Spleen (tissue), 11 donors: ENCODE measurements around the gene SNCAIP. TPM values are rescaled to one million over a fixed set of nuclear protein-coding genes. Genes with fewer than 3 reads are reported as not detected.

ENCODE experiments used
- DNase-seq: peaks from one replicate; pipeline ENCODE4 v3.0.0-alpha.2; 2020
- H3K27ac ChIP-seq, 8 donors: fragments of 200-600 bp; sonication (generic) in 7 of 8; 1 replicate in 4 of 8; 2 replicates in 4 of 8; pipeline versions ENCODE4 v1.5.0 to v1.8.0; 2016 to 2021; ENCODE audit warnings: inconsistent platforms in 4 of 8, mild to moderate bottlenecking in 4 of 8, moderate library complexity in 1 of 8
- H3K27me3 ChIP-seq, 7 donors: fragments of 200-600 bp; sonication (generic) in 6 of 7; replicated peaks in 1 of 7; 1 replicate in 4 of 7; 2 replicates in 3 of 7; pipeline versions ENCODE4 v1.5.0 to v1.8.0; 2016 to 2021; ENCODE audit warnings: inconsistent platforms in 3 of 7, mild to moderate bottlenecking in 1 of 7
- H3K36me3 ChIP-seq, 6 donors: fragments of 200-600 bp; sonication (generic) in 5 of 6; 1 replicate in 4 of 6; 2 replicates in 2 of 6; pipeline versions ENCODE4 v1.5.0 to v1.8.0; 2016 to 2021; ENCODE audit warnings: inconsistent platforms in 2 of 6
- H3K4me1 ChIP-seq, 6 donors: fragments of 200-600 bp; sonication (generic) in 5 of 6; 1 replicate in 3 of 6; 2 replicates in 3 of 6; pipeline versions ENCODE4 v1.5.0 to v1.8.0; 2016 to 2021; ENCODE audit warnings: inconsistent platforms in 3 of 6
- H3K4me3 ChIP-seq, 8 donors: fragments of 200-600 bp; sonication (generic) in 7 of 8; 1 replicate in 4 of 8; 2 replicates in 4 of 8; pipeline versions ENCODE4 v1.5.0 to v1.8.0; 2016 to 2021; ENCODE audit warnings: inconsistent platforms in 4 of 8, mild to moderate bottlenecking in 4 of 8, moderate library complexity in 2 of 8
- H3K9me3 ChIP-seq, 8 donors: fragments of 200-600 bp; sonication (generic) in 7 of 8; 1 replicate in 4 of 8; 2 replicates in 4 of 8; pipeline versions ENCODE4 v1.5.0 to v1.8.0; 2016 to 2021; ENCODE audit warnings: inconsistent platforms in 4 of 8
- CTCF ChIP-seq, 11 experiments: fragments of 200-600 bp in 7 of 11; fragments of 450-650 bp in 4 of 11; sonication (generic) in 4 of 11; IDR thresholded peaks in 8 of 11; conservative IDR thresholded peaks in 3 of 11; 1 replicate in 7 of 11; 2 replicates in 4 of 11; pipeline versions ENCODE4 v1.4.0 to v1.8.0; 2016 to 2021; ENCODE audit warnings: antibody characterized with exemption in 11 of 11, inconsistent platforms in 4 of 11, mild to moderate bottlenecking in 1 of 11
- POLR2A ChIP-seq, 3 donors: fragments of 450-650 bp; IDR thresholded peaks; one replicate each; pipeline ENCODE4 v1.5.1; 2017; ENCODE audit warnings: antibody characterized with exemption in 3 of 3, mild to moderate bottlenecking in 1 of 3
- POLR2AphosphoS5 ChIP-seq, 3 donors: sonication (generic); formaldehyde crosslinking; IDR thresholded peaks; one replicate each; pipeline ENCODE4 v1.5.1; 2017; ENCODE audit warnings: antibody characterized with exemption in 3 of 3
- WGBS, 5 donors: extraction: QIAGEN DNeasy Blood & Tissue Kit in 3 of 5; methylation state at CpG; one replicate each; pipeline versions ENCODE4 v1.1.5 to v1.1.7; 2013 to 2018; 5-methylcytosine and 5-hydroxymethylcytosine counted together
- intact Hi-C: fragments of 100-400 bp; cut with DNase I; formaldehyde crosslinking; loops from one replicate; pipeline ENCODE4 v1.15.0; 2023; ENCODE audit warnings: low total_unique reads
- polyA plus RNA-seq, 3 donors: library from polyadenylated mRNA; stranded (reverse); fragments of 200-250 nt; gene quantifications; one replicate each; pipeline ENCODE4 v1.2.1, GENCODE V29; 2013
- total RNA-seq, 7 donors: library from RNA; depleted of rRNA in 3 of 7; stranded (reverse); fragments of >200 nt in 3 of 7; fragmentation: NEBNext Ultra II Directional in 4 of 7; extraction: Animal tissue kit (Norgen Biotek cat#: 25700) in 4 of 7; gene quantifications; one replicate each; pipeline versions ENCODE4 v1.1.0 to v1.2.1, GENCODE V29; 2016 to 2021
- donor health status: healthy with polysubstance abuse.
- donor health status: DM: no; HTN: no; CAD: no; lungs with moderate emphysema.
- donor health status: DM: no; HTN: no; CAD: no.
- donor health status: Bipolar disorder and iron deficiency.
- donor health status: healthy.
- donor health status: DM: no; HTN: no; CAD: no.
- donor health status: DM: yes; HTN: yes; CAD: no.

The SNCAIP gene
- total and polyA plus RNA-seq, 10 donors, result 5.4 to 51.3 (median 17.8) TPM

- no peak overlapping the region for H3K27ac ChIP-seq
- no peak for DNase-seq
- H3K27me3 ChIP-seq, result no peaks in the 10 kb centered on the region
- H3K9me3 ChIP-seq, result no peaks in the 10 kb centered on the region
- H3K4me3 ChIP-seq, result no peak overlapping the region
- no peaks in the 10 kb centered on the region for H3K4me1 ChIP-seq
- peaks cover 0 to 27% (median 1%) of the 10 kb centered on the region in 6 donors for H3K36me3 ChIP-seq
- 68 to 95% (median 82%) methylated on average over 3 of the region's 3 CpGs for WGBS, 5 donors
- TF ChIP-seq POLR2AphosphoS5 (IDR thresholded peaks at IDR 0.05), result no peak
- TF ChIP-seq POLR2A (IDR thresholded peaks at IDR 0.05), result no peak
- TF ChIP-seq CTCF (IDR thresholded peaks at IDR 0.05 in 8 of 11, conservative IDR thresholded peaks at IDR 0.05 in 3 of 11), result no peak
- intact Hi-C loops, result no loop called here
Observed at GRCh38 chr5:122447879-122448278, 135.8 kb downstream of the SNCAIP start.

- TF ChIP-seq CTCF (IDR thresholded peaks at IDR 0.05 in 8 of 11, conservative IDR thresholded peaks at IDR 0.05 in 3 of 11), result no peak
- no peak for TF ChIP-seq POLR2A (IDR thresholded peaks at IDR 0.05)
- no peak for TF ChIP-seq POLR2AphosphoS5 (IDR thresholded peaks at IDR 0.05)
- intact Hi-C loops, result no loop called here
- H3K27ac ChIP-seq, result no peak overlapping the region
- peaks cover 0 to 2% (median 0%) of the 10 kb centered on the region in 7 donors for H3K27me3 ChIP-seq
- no peak for DNase-seq
- H3K4me1 ChIP-seq, result no peaks in the 10 kb centered on the region
- H3K9me3 ChIP-seq, result no peaks in the 10 kb centered on the region
- no peak overlapping the region for H3K4me3 ChIP-seq
- peaks cover 0 to 22% (median 0%) of the 10 kb centered on the region in 6 donors for H3K36me3 ChIP-seq
Observed at GRCh38 chr5:122454541-122454940, 142.5 kb downstream of the SNCAIP start.

GRCh38 chr5:122455939-122456338, 143.9 kb downstream of the SNCAIP start:
- H3K4me3 ChIP-seq, result no peak overlapping the region
- peaks cover 0 to 2% (median 0%) of the 10 kb centered on the region in 7 donors for H3K27me3 ChIP-seq
- TF ChIP-seq POLR2AphosphoS5 (IDR thresholded peaks at IDR 0.05), result no peak
- no peak for TF ChIP-seq POLR2A (IDR thresholded peaks at IDR 0.05)
- no peak for TF ChIP-seq CTCF (IDR thresholded peaks at IDR 0.05 in 8 of 11, conservative IDR thresholded peaks at IDR 0.05 in 3 of 11)
- no peaks in the 10 kb centered on the region for H3K9me3 ChIP-seq
- no peak overlapping the region for H3K27ac ChIP-seq
- intact Hi-C loops, result no loop called here
- H3K36me3 ChIP-seq, result peaks cover 0 to 11% (median 0%) of the 10 kb centered on the region in 6 donors
- DNase-seq, result no peak
- no peaks in the 10 kb centered on the region for H3K4me1 ChIP-seq
- WGBS, 5 donors, result 50 to 100% (median 65%) methylated on average over 1 of the region's 1 CpG

- intact Hi-C loops, result no loop called here
- H3K36me3 ChIP-seq, result peaks cover 0 to 7% (median 0%) of the 10 kb centered on the region in 6 donors
- no peak overlapping the region for H3K4me3 ChIP-seq
- DNase-seq, result no peak
- TF ChIP-seq CTCF (IDR thresholded peaks at IDR 0.05 in 8 of 11, conservative IDR thresholded peaks at IDR 0.05 in 3 of 11), result no peak
- no peak for TF ChIP-seq POLR2AphosphoS5 (IDR thresholded peaks at IDR 0.05)
- TF ChIP-seq POLR2A (IDR thresholded peaks at IDR 0.05), result no peak
- H3K27ac ChIP-seq, result no peak overlapping the region
- H3K27me3 ChIP-seq, result peaks cover 0 to 2% (median 0%) of the 10 kb centered on the region in 7 donors
- WGBS, 5 donors, result 85 to 93% (median 88%) methylated on average over 6 of the region's 6 CpGs
- H3K9me3 ChIP-seq, result no peaks in the 10 kb centered on the region
- H3K4me1 ChIP-seq, result no peaks in the 10 kb centered on the region
Observed at GRCh38 chr5:122457178-122457826, 145.3 kb downstream of the SNCAIP start.
